ENCODE data around the gene VPS45. TPM values are rescaled to one million over a fixed set of nuclear protein-coding genes. Genes with fewer than 3 reads are reported as not detected.
"Not testable (repeated sequence)": the region's sequence is repeated elsewhere in the genome, so short reads cannot be mapped to it uniquely, and the experiment has no call there.

VPS45 gene
- total and polyA plus RNA-seq, 2 of the 4 experiments (the other 2 are of a cell fraction): 32.4 to 33.3 TPM

DNA sequence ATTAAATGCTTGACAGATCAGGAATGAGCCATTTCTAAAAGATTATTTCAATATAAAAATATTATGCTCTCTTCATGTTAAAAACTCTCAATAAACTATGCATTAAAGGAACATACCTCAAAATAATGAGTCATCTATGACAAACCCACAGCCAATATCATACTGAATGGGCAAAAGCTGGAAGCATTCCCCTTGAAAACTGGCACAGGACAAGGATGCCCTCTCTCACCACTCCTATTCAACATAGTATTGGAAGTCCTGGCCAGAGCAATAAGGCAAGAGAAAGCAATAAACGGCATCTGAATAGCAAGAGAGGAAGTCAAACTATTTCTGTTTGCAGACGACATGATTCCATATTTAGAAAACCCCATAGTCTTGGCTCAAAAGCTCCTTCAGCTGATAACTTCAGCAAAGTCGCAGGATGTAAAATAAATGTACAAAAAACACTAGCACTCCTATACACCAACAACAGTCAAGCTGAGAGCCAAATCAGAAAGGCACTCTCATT is 15.6 kb upstream of the VPS45 start:
- H3K9ac ChIP-seq (ENCODE audit: low read depth, low read length); H3K4ac ChIP-seq (ENCODE audit: low read depth, low read length); H3K18ac ChIP-seq (ENCODE audit: low read depth, low read length); H2BK5ac ChIP-seq (ENCODE audit: low read depth, low read length, poor library complexity, severe bottlenecking); H3K4me3 ChIP-seq (ENCODE audit: insufficient read depth, low read depth, low read length); H3K14ac ChIP-seq (replicated peaks; ENCODE audit: low read depth, low read length); H2AK5ac ChIP-seq (ENCODE audit: low read depth, low read length); ATAC-seq (ENCODE audit: low read depth); H3K79me1 ChIP-seq (ENCODE audit: low read depth in 1 of 2, low read length in 2 of 2); H3K23ac ChIP-seq (ENCODE audit: low read depth, low read length); H2BK120ac ChIP-seq (ENCODE audit: low read depth, low read length); H4K5ac ChIP-seq (ENCODE audit: low read depth, low read length); H4K20me1 ChIP-seq (ENCODE audit: insufficient read depth, low read length); H3K9me1 ChIP-seq (ENCODE audit: insufficient read depth, low read length); H3K4me1 ChIP-seq (ENCODE audit: control insufficient read depth, insufficient read depth, low read length); H3K9me3 ChIP-seq (ENCODE audit: control insufficient read depth, insufficient read depth, low read length); H3K27ac ChIP-seq (ENCODE audit: insufficient read depth, low read length); DNase-seq; H3K4me2 ChIP-seq (ENCODE audit: low read depth, low read length); H3K27me3 ChIP-seq (ENCODE audit: control insufficient read depth, insufficient read depth, low read length); CTCF ChIA-PET; POLR2A ChIA-PET (ENCODE audit: unreplicated experiment); H2AFZ ChIP-seq (replicated peaks; ENCODE audit: low read length, poor library complexity); BruUV-seq (replicated peaks); H4K8ac ChIP-seq (ENCODE audit: low read depth in 2 of 2, low read length in 2 of 2); dilution Hi-C loops (cut with HindIII; ENCODE audit: low sequenced_read_pairs, unreplicated experiment); H2BK15ac ChIP-seq (ENCODE audit: low read depth, low read length); H2AK9ac ChIP-seq (replicated peaks; ENCODE audit: low read depth, low read length, poor library complexity); H3K56ac ChIP-seq (ENCODE audit: extremely low read depth, insufficient read depth, low read length); H4K91ac ChIP-seq (ENCODE audit: insufficient read depth, low read depth, low read length); H2BK20ac ChIP-seq (ENCODE audit: low read depth, low read length); H3K36me3 ChIP-seq (ENCODE audit: control insufficient read depth, insufficient read depth, low read length): not testable (repeated sequence)
- in situ Hi-C loops (cut with MboI; ENCODE audit: low sequenced_read_pairs): loop anchor here (5.0 to 10.0 kb wide), 2 partner anchors 90 to 157 kb away; partner anchors contain the start of gene BOLA1
- intact Hi-C loops (cut with micrococcal nuclease): loop anchor here (5.0 kb wide), 1 partner anchor 155 kb away; the partner anchor contains the start of gene BOLA1
- no CpG with 5 or more reads among the region's 3 CpGs for WGBS, 2 experiments (ENCODE audit: extremely low coverage in 2 of 2, insufficient read length in 1 of 2)
